GM21381 (cell line): ENCODE results near the gene BST1.

Source experiments
- ATAC-seq: cut with Tn5 transposase; IDR thresholded peaks from one replicate; pipeline ENCODE4 v1.9.1; 2021; ENCODE audit warnings: mild to moderate bottlenecking, moderate library complexity; ENCODE audit not compliant: unreplicated experiment

Gene BST1

DNA sequence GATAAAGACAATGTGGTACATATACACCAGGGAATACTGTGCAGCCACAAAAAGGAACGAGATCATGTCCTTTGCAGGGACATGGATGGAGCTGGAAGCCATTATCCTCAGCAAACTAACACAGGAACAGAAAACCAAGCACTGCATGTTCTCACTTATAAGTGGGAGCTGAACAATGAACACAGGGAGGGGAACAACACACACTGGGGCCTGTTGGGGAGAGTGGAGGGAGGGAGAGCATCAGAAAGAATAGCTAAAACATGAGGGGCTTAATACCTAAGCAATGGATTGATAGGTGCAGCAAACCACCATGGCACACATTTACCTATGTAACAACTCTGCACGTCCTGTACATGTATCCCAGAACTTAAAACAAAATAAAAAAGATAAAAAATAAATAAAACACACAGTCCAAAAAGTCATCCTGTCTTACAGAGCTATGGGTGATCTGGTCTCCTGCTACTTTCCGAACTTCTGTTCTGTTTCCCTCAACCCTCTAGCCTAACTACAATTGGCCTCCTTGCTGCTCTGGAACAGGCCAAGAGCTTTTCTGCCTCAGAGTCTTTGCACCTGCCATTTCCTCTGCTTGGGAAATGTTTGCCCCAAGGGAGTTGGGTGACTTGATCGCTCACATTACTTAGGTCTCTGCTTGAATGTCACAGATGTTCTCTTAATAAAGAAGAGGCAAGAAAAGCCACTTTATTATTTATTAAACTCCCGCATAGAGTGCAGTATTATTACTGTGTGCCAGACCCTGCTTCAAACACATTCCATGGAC is 74.2 kb downstream of the BST1 start:
- ATAC-seq, result no peak

DNA sequence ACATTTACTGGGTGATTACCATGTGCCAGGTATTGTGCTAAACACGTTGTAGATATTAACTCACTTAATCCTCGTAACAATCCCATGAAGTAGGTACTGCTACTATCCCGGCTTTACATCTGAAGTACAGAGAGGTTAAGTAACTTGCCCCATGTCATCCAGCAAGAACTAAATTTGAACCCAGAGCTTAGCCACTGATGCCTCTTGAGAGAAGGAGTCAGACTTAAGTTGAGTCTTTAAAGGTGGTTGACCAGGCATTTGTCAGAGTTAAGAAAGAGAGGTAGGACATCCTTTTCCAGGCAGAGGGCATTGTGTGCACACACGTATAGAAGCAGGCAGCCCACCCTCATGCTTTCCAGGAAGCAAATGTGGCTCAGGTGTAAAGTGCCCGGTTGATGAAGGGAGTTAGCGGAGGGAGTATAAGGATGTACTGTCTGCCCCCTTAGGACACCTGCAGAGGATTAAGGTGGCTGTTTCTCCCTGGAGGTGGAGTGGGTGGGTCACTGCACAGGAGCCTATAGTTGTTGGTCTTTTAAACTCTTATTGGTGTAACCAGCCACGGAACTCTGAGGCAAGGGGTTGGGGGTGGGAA is 74.9 kb downstream of the BST1 start:
- ATAC-seq, result no peak

DNA sequence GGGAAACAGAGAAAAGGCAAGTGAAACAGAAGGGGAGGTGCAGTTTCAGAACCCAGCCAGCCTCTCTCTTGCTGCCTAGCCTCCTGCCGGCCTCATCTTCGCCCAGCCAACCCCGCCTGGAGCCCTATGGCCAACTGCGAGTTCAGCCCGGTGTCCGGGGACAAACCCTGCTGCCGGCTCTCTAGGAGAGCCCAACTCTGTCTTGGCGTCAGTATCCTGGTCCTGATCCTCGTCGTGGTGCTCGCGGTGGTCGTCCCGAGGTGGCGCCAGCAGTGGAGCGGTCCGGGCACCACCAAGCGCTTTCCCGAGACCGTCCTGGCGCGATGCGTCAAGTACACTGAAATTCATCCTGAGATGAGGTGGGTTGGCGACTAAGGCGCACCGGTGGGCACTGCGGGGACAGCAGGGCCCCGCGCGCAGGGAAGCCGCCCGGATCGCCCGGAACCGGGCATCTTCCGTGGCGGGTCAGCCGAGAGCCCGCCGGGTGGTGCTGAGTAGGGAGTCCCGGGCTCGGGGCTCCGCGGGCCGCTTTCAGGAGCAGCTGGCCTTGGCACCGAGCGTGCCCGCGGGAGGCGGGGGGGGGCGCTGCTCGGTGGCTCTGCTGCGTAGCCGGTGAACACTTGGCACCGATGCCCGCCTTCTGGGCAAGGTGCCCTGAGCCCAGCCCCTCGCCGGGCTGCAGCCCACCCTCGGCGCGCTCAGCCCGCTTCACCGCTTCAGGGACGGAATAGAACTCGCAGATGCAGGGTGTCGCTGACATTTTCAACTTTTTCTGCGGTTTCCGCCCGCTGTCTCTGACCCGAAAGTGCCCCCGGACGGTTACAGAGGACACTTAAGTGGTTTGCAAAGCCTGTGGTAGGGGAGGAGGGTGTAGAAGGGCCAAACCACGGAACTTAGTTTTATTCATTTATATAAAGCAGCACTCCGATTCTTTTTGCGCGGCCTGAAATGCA is 75.7 kb downstream of the BST1 start, which contains the start of gene CD38:
TSS of gene CD38 (plus strand) at position 40 of the 953 bp plus-strand sequence. CDS start at position 127, 87 bp downstream.
- peak; percentile 68 for ATAC-seq

DNA sequence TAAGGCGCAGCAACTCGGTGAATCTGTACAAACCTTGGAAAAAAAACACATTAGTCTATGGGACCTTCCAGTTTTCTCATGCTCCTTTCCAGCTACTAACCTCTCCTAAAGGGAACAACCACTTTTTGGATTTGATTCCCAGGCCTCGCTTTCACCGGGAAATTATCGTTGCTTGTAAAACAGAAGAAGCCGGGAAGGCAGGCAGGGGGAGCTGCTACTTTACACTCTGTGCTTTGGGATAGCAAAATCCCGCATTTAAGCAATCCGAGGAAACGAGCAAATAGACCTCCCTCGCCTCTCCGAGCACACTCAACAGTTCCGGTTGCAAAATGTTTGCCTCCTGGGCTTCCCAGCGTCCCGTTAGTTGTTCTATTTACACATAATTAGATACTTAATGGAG is 76.4 kb downstream of the BST1 start:
- no peak for ATAC-seq

DNA sequence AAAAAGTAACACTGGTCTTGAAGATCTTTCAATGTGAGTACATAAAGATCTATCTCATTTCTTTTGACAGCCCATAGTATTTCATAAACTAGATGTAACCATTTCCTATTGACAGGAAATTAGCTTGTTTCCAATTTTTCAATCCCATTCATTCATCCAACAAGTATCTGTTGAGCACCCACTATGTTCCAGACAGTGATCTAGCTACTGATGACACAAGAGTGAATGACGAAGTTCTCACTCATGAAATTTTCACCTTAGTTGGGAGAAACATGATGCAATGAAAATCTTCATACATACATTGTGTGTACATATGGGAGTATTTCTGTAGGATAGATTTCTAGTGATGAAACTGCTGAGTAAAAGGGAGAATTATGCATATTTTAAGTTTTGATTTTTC is 76.9 kb downstream of the BST1 start:
- no peak for ATAC-seq

DNA sequence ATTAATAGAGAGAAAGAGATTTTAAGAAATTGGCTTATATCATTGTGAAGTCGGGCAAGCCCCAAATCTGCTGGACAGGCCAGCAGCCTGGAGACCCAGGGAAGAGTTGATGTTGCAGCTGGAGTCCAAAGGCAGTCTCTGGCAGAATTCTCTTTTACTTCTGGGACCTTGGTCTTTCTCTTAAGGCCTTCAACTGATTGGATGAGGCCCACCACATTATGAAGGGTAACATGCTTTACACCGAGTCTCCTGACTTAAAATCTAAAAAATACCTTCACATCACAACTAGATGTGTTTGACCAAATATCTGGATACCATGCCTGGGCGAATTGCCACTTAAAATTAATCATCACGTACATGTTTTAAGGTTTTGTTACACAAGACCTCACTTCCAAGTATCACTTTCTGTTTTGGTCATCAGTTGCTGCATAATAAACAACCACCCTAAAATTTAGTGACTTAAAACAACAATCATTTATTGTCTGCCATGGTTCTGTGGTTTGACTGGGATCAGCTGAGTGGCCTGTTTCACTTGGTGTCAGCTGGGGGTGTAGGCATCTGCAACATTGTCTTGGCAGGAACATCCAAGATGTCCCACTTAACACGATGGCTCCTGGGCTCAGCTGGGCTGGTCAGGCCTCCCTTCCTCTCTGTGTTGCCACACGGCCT is 78.7 kb downstream of the BST1 start:
- ATAC-seq, result peak; percentile 19
